SU-DHL-6 (cell line): ENCODE measurements around the gene KLHDC3.

ENCODE experiments used
- EZH2phosphoT487 ChIP-seq: fragments of 200-600 bp; sonication (generic), shearing (Covaris generic); conservative IDR thresholded peaks from 2 replicates; pipeline ENCODE4 v1.6.1; 2018; ENCODE audit warnings: mild to moderate bottlenecking, antibody characterized with exemption, low read length, moderate library complexity, mixed read lengths
- TF ChIP-seq, protein P1 (sequence below): fragments of 200-600 bp; sonication (generic); IDR thresholded peaks from one replicate; pipeline ENCODE4 v1.5.1; 2017; ENCODE audit warnings: antibody characterized with exemption, mild to moderate bottlenecking, low read length, moderate library complexity; ENCODE audit not compliant: insufficient read depth, poor library complexity, severe bottlenecking

DNA sequence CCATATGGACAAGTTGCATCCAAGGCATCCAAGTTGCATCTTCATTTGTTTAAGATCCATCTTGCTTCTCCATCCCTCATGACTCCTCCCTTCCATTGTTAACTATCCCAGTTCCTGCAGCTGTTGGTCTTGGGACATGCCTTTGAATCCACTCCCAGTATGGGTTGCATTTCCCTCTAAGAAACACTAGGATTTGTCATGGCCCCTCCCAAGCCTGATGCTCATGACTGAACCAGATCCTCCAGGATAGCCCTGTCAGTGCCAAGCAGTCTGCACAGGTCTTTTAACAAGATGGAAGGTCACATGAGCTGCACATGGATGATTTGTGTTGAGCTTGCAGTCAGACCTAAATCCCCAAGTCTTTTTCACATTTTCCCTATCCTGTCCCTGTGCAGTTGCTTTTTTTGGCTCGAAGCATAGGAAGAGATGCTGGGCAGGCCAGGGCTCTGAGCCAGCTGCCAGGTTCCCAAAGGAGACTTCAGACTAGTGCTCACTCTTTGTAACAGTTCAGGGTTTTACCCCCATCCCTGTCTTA lies 25.5 kb upstream of the KLHDC3 start:
- TF ChIP-seq, protein P1, sequence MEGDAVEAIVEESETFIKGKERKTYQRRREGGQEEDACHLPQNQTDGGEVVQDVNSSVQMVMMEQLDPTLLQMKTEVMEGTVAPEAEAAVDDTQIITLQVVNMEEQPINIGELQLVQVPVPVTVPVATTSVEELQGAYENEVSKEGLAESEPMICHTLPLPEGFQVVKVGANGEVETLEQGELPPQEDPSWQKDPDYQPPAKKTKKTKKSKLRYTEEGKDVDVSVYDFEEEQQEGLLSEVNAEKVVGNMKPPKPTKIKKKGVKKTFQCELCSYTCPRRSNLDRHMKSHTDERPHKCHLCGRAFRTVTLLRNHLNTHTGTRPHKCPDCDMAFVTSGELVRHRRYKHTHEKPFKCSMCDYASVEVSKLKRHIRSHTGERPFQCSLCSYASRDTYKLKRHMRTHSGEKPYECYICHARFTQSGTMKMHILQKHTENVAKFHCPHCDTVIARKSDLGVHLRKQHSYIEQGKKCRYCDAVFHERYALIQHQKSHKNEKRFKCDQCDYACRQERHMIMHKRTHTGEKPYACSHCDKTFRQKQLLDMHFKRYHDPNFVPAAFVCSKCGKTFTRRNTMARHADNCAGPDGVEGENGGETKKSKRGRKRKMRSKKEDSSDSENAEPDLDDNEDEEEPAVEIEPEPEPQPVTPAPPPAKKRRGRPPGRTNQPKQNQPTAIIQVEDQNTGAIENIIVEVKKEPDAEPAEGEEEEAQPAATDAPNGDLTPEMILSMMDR, result no peak
- no peak for TF ChIP-seq EZH2phosphoT487
